Measurements from ENCODE around the gene ZNF319.
A peak's percentile ranks its signal among the peaks of the same experiment; 100 is the strongest.
"Not testable (repeated sequence)": the region's sequence is repeated elsewhere in the genome, so short reads cannot be mapped to it uniquely, and the experiment has no call there.

ZNF319 gene

DNA sequence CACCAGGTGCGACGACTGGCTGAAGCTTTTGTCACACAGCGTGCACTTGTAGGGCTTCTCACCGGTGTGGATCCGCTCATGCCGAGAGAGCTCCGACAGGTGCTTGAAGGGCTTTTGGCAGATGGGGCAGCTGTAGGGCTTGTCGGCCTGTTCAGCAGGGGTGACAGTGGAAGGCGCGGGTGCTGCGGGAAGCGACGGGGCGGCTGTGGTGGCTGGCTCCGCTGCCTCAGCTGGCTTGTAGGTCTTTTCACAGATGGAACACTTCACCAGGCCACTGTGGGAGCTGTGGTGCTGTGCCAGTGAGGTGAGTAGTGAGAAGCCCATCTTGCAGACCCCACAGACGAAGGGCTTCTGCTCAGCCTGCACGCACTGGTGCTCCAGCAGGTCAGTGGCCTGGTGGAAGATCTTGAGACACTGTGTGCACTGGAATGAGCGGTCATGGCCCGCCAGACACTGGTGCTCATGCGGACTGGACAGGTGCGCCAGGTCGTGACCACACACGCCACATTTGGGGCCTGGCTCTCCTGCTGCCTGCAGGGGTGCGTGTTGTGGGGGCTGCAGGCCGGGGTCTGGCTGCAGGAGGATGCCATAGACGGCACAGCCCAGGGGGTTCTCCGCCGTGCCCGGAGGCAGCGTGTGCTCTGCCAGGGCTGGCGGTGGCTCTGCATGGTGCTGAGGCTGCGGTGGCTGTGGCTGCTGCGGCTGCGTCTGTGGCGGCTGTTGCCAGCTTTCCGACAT is 2.8 kb downstream of the ZNF319 start:
- DNase-seq (ENCODE audit: low spot score): no peak

DNA sequence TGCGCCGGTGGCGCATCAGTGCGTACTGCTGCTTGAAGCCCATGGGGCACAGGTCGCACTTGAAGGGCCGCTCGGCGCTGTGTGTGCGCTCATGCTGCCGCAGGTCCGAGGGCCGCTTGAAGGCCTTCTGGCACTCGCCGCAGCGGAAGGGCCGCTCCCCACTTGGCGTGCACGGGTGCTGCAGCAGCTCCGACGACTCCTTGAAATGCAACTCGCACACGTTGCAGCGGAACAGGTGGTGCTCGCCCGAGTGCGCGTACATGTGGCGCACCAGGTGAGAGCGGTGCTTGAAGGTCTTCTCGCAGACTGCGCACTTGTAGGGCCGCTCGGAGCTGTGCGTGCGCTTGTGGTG is 3.3 kb downstream of the ZNF319 start:
- DNase-seq (ENCODE audit: low spot score): no peak

DNA sequence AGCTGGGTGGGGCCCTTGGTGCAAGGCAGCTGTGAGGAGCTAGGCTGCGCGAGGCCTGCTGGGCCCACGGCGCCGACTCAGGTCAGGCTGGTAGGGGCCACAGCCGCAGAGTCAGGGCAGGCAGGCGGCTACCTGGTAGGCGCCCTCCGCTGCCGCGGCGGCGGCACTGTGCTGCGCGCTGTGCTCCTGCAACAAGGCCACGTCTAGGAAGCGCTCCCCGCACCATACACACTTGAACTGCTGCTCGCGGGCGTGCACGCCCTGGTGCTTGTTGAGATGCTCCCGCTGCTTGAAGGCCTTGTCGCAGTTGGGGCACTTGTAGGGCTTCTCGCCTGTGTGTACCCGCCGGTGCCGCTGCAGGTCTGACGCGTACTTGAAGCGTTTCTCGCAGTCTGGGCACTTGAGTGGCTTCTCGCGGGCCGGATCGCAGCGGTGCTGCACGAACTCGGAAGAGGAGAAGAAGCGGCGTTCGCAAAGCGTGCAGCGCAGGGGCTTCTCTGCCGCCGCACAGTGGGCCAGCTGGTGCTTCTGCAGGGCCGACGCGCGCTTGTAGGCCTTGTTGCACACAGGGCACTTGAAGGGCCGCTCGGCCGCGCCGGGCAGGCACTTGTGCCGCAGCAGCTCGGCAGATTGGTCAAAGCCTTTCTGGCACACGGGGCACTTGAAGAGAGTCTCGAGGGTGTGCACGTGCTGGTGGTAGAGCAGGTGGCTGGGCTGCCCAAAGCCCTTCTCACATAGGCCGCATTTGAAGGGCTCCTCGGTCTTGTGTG is 3.9 kb downstream of the ZNF319 start:
- DNase-seq (ENCODE audit: low spot score): no peak

DNA sequence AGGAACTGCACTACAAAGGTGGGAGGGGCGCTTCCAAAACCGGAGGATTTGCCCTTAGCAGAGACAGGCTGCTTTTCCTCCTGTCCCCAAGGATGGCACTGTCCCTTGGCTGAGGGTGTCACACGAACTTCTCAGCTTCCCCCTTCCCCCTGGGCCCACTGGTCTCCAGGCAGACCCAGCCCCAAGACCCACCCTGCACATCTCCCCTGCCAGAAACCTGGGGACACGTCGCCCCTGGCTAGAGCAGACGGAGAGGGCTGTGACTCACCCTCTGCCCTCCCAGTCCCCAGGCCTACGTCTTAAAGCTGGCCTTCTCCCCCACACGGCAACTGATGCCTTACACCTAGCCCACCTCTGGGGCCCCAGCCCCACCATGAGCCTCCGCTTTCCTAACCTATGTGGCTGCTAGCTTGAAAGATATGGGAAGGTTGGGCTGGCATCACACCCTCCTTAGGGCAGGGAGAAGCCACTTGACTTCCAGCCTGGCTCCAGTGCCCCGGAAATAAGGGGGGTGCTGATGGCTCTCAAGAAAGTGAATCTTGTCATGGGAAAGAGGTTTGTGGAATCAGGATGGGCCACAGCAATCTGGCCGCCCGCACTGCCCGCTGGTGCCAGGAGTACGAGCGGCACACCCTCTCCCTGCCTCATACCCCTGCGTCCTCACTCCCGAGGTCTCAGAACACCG is 4.6 kb downstream of the ZNF319 start:
- no peak for DNase-seq (ENCODE audit: low spot score)

DNA sequence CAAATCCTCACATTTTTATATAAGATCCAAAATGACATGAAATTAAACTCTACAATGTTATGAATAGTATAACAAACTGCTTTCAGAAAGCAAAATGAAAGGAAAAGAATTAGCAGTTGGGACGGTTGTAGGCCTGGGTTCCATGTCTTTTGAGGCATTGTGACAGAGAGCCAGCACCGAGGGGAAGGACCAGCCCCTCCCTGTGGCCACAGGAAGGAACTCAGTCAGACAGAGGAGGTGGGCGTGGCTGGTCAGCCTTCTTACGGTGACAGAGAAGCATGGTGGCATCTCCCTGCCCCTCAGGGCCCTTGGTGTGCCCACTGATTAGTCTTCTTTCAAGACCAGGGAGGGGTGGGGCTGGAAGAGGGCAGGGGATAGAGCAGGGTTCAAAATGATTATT is 5.7 kb downstream of the ZNF319 start:
- DNase-seq (ENCODE audit: low spot score): peak; percentile 65

DNA sequence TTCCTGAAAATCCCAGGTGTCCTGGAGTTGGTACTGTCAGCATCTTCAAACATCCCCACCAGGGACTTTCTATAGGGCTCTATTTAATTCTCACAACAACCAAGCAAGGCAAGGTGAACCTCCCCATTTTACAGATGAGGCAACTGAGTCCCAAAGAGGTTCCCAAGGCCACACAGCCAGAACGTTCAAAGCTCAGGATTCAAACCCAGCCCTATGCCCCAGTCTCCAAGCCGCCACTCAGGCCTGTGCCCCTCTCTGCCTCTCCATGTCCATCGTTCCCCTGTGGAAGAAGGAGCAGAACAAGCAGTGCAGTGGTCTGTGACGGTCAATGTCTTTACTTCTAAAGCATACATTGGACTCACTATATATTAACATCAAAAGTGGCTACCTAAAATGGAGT is 6.1 kb downstream of the ZNF319 start:
- DNase-seq (ENCODE audit: low spot score): no peak

DNA sequence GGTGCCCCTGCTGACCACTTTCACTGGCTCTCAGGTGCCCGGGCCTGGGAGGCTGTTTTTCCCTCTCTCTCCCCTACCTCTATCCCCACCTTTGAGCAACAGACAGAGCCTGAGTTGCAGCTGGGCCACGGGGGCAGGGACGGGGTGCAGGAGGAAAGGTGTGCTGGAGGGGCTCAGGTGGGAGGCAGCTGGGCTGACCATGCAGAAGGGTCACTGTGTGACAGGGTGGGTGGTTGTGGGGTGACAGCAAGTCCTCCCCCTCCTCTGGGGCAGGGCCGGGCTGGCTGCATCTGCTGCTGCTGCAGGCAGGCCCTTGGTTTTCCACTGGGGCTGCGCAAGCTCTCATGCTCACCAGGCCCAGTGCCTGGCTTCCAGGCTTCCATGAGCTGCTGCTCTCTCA is 6.6 kb downstream of the ZNF319 start:
- no peak for DNase-seq (ENCODE audit: low spot score)

DNA sequence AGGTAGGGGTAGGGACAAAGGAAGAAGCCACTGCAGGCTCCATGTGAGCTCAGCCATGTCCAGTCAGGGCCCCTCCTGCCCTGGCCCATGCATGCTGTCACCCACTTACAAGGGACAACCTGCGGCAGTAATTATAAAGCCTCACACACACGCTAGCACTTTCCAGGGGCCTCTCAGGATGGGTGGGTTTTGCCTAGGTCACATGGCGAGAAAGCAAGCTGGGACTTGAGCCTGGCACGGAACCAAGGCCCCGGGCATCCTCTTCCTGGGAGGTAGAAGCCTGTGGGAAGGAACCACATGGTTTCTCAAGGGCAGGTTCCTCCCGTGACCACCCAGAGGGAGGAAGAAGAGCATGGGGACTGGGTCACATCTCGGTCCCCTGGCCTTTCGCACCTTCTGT is 7.0 kb downstream of the ZNF319 start:
- no peak for DNase-seq (ENCODE audit: low spot score)

DNA sequence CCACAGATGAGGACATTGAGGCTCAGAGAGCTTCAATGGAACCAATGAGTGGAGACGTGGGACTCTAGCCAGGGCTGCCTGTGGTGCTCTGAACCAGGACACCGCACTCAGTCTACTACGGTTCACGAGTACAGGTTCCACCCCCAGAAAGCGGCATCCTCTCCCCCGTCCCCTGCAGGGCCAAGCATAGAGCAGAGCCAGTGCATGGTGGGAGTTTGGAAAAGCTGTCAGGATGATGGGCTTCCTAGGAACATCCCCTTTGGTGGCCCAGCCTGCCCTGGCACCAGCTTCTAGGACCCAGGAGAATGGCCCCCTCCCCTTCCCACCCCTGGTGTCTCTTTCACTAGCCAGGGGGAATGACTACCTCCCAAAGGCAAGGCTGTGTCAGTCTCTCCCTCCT is 8.4 kb downstream of the ZNF319 start:
- no peak for DNase-seq (ENCODE audit: low spot score)

DNA sequence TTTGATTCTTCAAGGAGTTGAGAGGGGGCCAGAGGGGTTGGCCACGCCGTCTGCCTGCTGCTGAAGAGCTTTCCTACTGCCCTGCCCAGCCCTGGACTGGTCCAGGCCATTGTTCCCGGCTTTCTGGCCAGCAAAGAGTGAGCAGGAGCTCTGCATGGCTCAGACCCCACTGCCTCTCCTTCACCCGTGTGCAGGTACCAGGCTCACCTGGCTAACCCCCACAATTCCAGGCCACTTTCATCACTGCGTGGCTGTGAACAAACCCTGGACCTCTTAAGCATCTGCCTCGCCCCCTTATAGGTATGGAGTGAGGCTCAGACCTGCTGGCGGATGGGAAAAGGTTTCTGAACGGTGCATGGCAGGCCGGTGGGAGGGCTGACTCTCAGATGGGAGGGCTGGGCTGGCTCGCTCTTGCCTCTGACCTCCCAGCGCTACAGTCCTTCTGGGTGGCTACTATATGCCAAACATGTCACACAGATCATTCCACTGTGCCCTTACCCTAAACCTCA is 8.9 kb downstream of the ZNF319 start:
- DNase-seq (ENCODE audit: low spot score): no peak

DNA sequence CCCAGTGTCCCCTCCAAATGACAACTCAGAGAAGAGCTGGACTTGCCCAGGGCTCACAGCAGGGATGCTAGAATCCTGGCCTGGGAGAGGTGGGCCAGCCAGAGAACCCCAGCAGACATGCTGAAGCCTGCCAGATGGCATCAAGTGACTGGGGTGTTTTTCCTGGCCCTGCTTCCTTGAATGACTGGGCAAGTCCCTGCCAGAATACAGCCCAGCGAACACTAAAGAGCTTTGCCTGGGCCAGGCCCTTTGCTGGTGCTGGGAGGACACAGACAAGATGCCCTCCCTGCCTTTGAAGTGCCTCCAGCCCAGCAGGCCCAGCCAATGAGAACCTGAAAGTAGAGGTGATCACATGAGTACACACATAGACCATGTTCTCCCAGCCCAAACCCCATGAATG is 11.5 kb downstream of the ZNF319 start:
- no peak for DNase-seq (ENCODE audit: low spot score)

DNA sequence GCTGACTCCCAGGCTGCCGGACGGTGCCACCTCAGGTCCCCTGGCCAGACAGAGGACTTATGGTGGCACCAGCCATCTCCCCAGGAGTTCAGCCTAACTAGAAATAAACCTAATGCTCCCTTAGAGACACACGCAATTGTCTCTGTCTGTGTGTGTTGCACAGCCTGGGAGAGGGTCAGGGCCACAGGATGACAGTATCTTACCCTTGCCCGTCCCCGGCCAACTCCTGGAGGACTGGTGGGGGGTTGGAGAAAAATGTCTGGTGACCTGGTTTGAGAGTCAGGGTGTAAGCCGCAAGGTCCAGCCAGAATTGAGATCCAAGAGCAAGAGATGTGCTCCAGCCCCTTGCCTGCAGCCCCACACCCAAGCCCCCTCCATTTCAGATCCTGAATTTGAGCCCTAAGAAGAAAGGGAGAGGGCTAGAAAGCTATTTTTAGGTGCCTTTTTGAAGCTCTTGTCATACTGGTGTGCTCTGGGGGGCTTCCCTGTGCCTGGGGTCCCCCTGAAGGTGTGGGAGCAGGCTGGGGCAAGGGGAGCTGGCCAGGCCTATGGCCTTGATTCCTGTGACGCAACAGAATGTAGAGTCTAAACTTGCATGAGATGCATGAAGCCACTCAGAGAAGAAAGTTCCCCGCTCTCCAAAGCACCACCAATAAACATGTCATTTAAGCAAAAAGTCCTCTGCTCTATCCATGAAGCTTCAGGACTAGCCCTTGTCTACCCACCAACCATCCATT is 12.9 kb downstream of the ZNF319 start:
- DNase-seq (ENCODE audit: low spot score): no peak

DNA sequence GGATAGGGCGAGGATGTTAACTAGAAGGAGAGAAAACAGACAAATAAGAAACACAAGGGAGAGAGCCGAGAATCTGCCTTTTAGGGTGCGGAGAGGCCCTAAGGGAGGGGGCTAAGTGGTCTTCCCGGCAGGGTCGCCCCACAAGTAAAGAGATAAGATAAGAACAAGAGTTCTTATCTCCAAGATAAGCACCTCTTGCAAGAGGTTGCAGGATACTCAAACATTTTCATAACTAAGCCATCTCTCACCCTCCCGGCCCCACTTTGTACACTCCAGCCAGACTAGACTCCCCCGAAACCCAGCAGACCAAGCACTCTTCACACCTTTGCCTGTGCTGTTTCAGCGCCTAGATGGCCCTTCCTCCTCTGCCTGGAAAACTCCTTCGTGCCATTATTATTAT is 14.3 kb downstream of the ZNF319 start:
- DNase-seq (ENCODE audit: low spot score): no peak

DNA sequence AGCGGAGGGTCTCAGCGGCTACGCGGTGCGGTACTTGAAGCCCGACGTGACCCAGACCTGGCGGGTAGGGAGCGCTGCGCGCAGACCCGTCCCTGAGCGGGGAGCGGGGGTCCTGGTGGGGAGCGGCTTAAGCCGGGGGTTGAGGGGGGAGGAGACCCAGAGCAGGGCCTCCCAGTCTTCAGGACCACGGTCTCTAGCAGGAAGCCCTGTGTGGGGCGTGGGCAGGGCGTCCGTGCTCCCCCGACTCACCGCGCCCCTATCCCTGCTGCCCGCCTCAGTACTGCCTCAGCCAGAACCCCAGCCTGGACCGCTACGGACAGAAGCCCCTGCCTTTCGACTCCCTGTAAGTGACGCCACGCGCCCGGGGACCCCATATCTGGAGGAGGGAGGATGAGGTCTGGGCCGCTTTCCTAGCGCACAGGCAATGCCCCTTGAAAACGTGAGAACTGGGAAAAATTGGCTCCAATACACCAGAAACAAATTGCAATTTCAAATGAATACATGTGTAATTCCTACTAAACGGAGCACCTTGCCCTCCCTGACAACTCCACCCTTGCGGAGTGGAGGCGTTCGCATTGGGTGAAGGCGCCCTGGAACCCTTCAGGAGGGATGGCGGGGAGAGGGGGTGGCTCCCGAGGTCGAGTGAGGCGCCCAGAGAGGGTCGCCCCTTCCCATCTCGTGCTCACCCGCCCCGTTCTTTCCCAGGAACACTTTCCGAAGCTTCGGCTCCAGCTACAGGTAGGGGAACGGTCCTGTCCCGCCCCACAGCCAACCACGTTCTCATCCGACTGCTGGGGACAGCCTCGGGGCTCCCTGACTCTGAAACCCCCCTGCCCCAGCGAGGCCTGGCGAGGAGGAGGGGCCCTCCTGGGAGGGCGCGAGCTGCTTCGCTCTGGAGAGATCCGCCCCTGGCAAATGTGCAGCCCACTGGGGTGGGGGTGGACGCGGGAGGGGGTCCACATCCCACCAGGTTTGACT is 15.0 kb downstream of the ZNF319 start:
- DNase-seq (ENCODE audit: low spot score): peak; percentile 36

DNA sequence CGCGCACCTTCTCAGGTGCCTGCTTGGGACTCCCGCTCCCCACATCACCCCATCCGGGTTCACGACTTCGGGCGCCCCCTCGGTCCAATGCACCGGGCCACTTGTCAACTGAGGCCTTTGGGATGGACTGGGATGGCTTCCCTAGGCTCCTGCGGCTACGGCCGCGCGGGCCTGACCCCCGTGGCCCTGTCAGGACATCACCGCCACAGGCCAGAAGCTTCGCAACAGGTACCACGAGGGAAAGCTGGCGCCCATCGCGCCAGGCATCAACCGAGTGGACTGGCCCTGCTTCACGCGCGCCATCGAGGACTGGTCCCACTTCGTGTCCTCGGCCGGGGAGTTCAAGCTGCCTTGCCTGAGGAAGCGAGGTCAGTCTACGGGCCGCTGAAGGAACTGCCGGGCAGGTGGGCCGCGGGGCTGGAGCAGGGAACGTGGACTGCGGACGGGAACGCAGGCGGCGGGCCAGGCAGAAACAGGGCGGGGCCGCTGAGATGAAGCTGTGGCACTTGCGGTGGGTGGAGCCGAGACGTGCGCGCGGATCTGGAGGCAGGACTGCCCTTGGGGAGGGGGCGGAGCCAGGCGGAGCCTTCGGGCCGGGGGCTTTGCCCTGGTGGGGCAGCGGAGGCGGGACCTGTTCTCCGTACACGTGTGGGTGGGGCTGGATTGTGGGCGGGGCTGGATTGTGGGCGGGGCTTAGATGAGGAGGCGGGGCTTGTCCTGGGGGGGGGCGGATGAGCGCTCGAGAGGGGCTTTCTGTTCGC is 15.8 kb downstream of the ZNF319 start:
- peak; percentile 89 for DNase-seq (ENCODE audit: low spot score)

DNA sequence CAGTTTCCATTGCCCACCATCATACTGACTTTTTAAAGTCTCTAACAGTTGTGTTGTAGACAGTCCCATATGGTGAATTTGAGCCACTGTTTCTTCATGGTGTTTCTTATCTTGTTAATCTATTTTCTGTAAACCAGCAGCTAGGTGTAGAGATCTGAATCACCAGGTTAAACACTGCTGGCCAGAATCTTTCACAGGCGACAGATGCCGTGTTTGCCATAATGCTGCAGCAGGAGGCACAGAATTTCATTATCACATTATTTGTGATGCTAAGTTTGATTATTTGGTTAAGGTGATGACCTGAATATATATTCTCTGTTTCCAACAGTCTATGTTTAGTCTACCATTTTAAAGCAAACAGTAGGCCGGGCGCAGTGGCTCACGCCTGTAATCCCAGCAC is 18.1 kb downstream of the ZNF319 start:
- DNase-seq (ENCODE audit: low spot score): no peak

DNA sequence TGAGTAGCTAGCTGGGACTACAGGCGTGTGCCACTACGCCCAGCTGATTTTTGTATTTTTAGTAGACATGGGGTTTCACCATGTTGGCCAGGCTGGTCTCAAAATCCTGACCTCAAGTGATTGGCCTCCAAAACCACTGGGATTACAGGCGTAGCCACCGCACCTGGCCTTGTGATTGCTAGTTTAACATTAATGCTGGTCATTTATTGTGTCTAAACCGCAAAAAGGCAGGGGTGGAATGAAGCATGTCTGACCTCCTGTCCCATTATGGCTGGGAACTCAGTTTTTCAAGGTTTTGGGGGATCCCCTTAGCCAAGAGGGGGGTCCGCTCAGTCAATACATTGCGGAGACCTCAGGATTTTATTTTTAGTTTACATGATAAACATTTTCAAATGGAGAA is 18.8 kb downstream of the ZNF319 start:
- DNase-seq (ENCODE audit: low spot score): no peak

DNA sequence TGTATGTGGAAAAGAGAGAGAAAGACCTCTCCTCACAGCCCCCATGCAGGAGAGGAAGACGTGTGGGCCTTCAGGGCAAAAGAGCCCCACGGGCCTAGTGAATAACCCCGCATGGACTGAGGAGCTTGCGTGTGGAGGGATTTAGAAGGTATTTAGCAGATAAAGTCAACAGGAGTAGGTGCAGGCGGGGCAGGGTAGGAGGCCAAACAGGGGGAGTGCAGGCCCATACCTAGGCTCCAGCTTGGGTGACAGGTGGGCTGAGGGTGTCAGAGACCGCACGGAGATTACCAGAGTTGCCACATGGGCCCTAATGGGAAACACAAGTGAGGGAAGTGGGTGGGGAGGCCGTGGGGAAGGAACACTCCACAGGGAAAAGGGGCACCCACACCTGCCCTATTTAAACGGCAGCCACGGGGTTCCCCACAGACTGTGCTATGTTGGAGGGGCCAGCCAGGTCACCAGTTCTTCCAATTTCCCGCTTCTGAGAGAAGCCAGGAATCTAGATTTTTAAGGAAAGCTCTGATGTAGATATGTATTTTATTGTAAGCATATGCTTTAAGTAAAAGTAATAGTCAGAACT is 21.4 kb downstream of the ZNF319 start:
- DNase-seq (ENCODE audit: low spot score): no peak

DNA sequence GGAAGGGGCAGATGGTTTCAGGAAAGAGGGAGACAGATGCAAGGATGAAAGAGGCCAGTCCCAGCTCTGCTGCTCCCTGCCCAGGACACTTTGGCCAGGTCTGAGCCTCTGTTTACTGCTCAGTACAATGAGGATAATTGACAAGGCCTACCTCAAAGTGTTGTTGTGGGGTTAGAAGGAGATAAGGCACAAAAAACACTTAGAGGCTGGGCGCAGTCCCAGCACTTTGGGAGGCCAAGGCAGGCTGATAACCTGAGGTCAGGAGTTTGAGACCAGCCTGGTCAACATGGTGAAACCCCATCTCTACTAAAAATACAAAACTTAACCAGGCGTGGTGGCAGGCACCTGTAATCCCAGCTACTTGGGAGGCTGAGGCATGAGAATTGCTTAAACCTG is 22.4 kb downstream of the ZNF319 start:
- not testable (repeated sequence) for DNase-seq (ENCODE audit: low spot score)
